Measurements from ENCODE around the gene MSRB1. TPM values are rescaled to one million over a fixed set of nuclear protein-coding genes. Genes with fewer than 3 reads are reported as not detected.

MSRB1 gene
- polyA plus RNA-seq, 2 of the 4 experiments (the other 2 are of a cell fraction), result 27.7 to 37.5 TPM

DNA sequence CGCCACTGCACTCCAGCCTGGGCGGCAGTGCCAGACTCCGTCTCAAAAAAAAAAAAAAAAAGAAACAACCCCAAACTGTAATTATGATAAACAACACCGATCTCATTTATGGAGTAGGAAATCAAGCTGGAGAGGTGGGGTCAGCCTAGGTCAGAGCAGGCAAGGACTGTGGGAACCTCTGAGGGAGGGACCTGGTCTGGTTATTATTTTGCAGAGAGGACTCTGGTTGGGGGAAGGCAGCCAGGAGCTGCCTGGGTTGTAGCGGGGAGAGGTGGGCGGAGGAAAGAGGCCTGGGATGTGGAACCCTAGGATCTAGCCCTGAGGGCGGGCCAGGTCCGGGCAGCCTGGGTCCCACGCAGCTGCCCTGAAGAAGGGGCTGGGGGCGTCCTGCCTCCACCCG is 13.9 kb downstream of the MSRB1 start:
- Histone ChIP-seq H3K27ac (peak overlapping the region; percentile 98 to 99), H3K9me3 (no peaks in the 10 kb centered on the region), H3K4me2 (peak overlapping the region; percentile 97), H3K4me3 (peak overlapping the region; percentile 65), H3K4me1 (peaks cover 46% of the 10 kb centered on the region)
- ChIA-PET POLR2A (interaction anchor here (0.6 to 1.3 kb wide), 10 partner anchors 9 to 113 kb away, joined by 3 to 11 read pairs (median 3); partner anchors contain the start of gene MSRB1), CTCF (interaction anchor here (0.6 to 12.9 kb wide), 27 partner anchors 9 to 549 kb away, joined by 3 to 396 read pairs (median 5); partner anchors contain the start of genes MEIOB, MSRB1, NUBP2 and SPSB3)
- no peak for FAIRE-seq
- no peak for TF ChIP-seq REST (IDR thresholded peaks at IDR 0.05)
- TF ChIP-seq FOXS1 (CRISPR knock-in tag; IDR thresholded peaks at IDR 0.05), result no peak
- TF ChIP-seq, protein P1, sequence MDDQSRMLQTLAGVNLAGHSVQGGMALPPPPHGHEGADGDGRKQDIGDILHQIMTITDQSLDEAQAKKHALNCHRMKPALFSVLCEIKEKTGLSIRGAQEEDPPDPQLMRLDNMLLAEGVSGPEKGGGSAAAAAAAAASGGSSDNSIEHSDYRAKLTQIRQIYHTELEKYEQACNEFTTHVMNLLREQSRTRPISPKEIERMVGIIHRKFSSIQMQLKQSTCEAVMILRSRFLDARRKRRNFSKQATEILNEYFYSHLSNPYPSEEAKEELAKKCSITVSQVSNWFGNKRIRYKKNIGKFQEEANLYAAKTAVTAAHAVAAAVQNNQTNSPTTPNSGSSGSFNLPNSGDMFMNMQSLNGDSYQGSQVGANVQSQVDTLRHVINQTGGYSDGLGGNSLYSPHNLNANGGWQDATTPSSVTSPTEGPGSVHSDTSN (IDR thresholded peaks at IDR 0.05), result no peak
- no peak for TF ChIP-seq SREBF2 (IDR thresholded peaks at IDR 0.05)
- TF ChIP-seq ZSCAN20 (CRISPR knock-in tag; IDR thresholded peaks at IDR 0.05), result no peak
- TF ChIP-seq POLR2AphosphoS2 (conservative IDR thresholded peaks at IDR 0.05; ENCODE audit: low read length), result no peak
- TF ChIP-seq RCOR1 (IDR thresholded peaks at IDR 0.05; ENCODE audit: low read depth, low read length), result no peak
- no peak for TF ChIP-seq KDM1A (IDR thresholded peaks at IDR 0.05; ENCODE audit: low read depth)
- no peak for TF ChIP-seq EHMT2 (IDR thresholded peaks at IDR 0.05; ENCODE audit: low read depth)
- TF ChIP-seq HDAC2 (IDR thresholded peaks at IDR 0.05), result no peak
- 6% methylated on average over 8 of the region's 11 CpGs for WGBS (ENCODE audit: missing lambda C conversion rate)
- DNase-seq (ENCODE audit: low read depth in 1 of 2, low spot score in 1 of 2), result peak; percentile 73 to 78
- peak; percentile 77 to 81 for ATAC-seq

DNA sequence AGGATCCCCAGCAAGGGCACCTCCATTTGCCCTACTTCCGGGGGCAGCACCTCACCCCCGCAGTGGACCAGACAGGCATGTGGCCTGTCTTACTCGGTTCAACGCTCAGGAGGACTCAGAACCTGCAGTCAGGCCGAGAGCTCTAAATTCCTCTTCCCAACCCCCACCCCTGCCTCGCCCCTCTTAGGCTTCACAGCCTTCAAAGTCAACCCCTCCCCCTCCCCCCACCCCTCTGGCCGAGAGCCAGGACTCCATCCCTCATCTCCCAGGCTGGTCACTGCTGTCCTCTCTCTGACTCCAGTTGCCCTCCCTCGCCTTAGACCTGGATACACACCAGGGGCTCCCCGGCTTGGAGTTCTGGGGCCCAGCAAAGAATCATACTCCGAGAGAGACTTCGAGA is 16.7 kb downstream of the MSRB1 start:
- H3K9me3 ChIP-seq, result no peaks in the 10 kb centered on the region
- H3K4me2 ChIP-seq, result no peak overlapping the region
- CTCF ChIA-PET, result interaction anchor here (0.9 to 12.9 kb wide), 4 partner anchors 11 to 58 kb away, joined by 3 to 396 read pairs (median 4); partner anchors contain the start of gene MEIOB
- WGBS (ENCODE audit: missing lambda C conversion rate), result 77% methylated on average over 9 of the region's 11 CpGs
- no peak for TF ChIP-seq CBX8 (IDR thresholded peaks at IDR 0.05)
- TF ChIP-seq NPAS2 (CRISPR knock-in tag; IDR thresholded peaks at IDR 0.05; ENCODE audit: borderline replicate concordance), result no peak
- TF ChIP-seq ESRRA (IDR thresholded peaks at IDR 0.05; ENCODE audit: borderline replicate concordance, low read length), result no peak
- no peak overlapping the region for H3K4me3 ChIP-seq
- H3K4me1 ChIP-seq, result peaks cover 48% of the 10 kb centered on the region
- ATAC-seq (no peak), FAIRE-seq (no peak), DNase-seq (ENCODE audit: low read depth in 1 of 2, low spot score in 1 of 2) (no peak)
- POLR2A ChIA-PET, result interaction anchor here (0.6 to 1.2 kb wide), 2 partner anchors 38 to 52 kb away, joined by 3 to 4 read pairs; partner anchors contain the start of gene RPS2
- peak overlapping the region; percentile 43 to 88; a peak in 5 of 6 replicates for H3K27ac ChIP-seq

GRCh38 chr16:1924095-1924494 is 18.9 kb downstream of the MSRB1 start:
- FAIRE-seq, result no peak
- H3K4me3 ChIP-seq, result no peak overlapping the region
- ATAC-seq, result no peak; a peak in 1 of 6 replicates
- H3K27ac ChIP-seq, result peak overlapping the region; percentile 76 to 88
- H3K4me1 ChIP-seq, result peaks cover 49% of the 10 kb centered on the region
- 69% methylated on average over 4 of the region's 5 CpGs for WGBS (ENCODE audit: missing lambda C conversion rate)
- H3K9me3 ChIP-seq, result no peaks in the 10 kb centered on the region
- DNase-seq (ENCODE audit: low read depth in 1 of 2, low spot score in 1 of 2), result no peak
- POLR2A ChIA-PET, result interaction anchor here (1.6 kb wide), 1 partner anchor 97 kb away, joined by 4 read pairs; the partner anchor contains the start of genes FAHD1 and HAGH
- H3K4me2 ChIP-seq, result peak overlapping the region; percentile 70
- CTCF ChIA-PET, result interaction anchor here (0.8 to 2.4 kb wide), 17 partner anchors 9 to 80 kb away, joined by 3 to 15 read pairs (median 5); partner anchors contain the start of genes MEIOB and MSRB1
- TF ChIP-seq SMC3 (IDR thresholded peaks at IDR 0.05) (no peak), RCOR1 (IDR thresholded peaks at IDR 0.05; ENCODE audit: low read depth, low read length) (no peak), ATOH8 (CRISPR knock-in tag; IDR thresholded peaks at IDR 0.05; ENCODE audit: low read depth) (no peak), BHLHE40 (IDR thresholded peaks at IDR 0.05; ENCODE audit: low read depth, low read length) (no peak), HEYL (CRISPR knock-in tag; IDR thresholded peaks at IDR 0.05) (no peak), HOXB13 (CRISPR knock-in tag; IDR thresholded peaks at IDR 0.05; ENCODE audit: low read depth) (no peak), E2F6 (IDR thresholded peaks at IDR 0.05; ENCODE audit: borderline replicate concordance, low read depth) (no peak), JUNB (IDR thresholded peaks at IDR 0.05) (no peak), CHD4 (IDR thresholded peaks at IDR 0.05; ENCODE audit: borderline replicate concordance) (no peak), TFCP2L1 (CRISPR knock-in tag; IDR thresholded peaks at IDR 0.05) (no peak), CEBPB (IDR thresholded peaks at IDR 0.05) (no peak), BCL3 (IDR thresholded peaks at IDR 0.05) (no peak), HDAC2 (IDR thresholded peaks at IDR 0.05) (no peak), MYC (IDR thresholded peaks at IDR 0.05; ENCODE audit: borderline replicate concordance, low read length) (no peak), POLR2A (IDR thresholded peaks at IDR 0.05; ENCODE audit: low read length) (no peak)
- TF ChIP-seq, protein P1 (IDR thresholded peaks at IDR 0.05), result no peak

Measured in A549 (cell line).